ENCODE measurements around the gene TNFAIP8L2.

GRCh38 chr1:151133018-151133806, 23.2 kb upstream of the TNFAIP8L2 start:
- no peak for TF ChIP-seq CTCF (IDR thresholded peaks at IDR 0.05; ENCODE audit: extremely low read depth in 1 of 2, insufficient read depth in 1 of 2, low read depth in 1 of 2, low read length in 2 of 2)
- TF ChIP-seq POLR2A (IDR thresholded peaks at IDR 0.05; ENCODE audit: low read depth, low read length), result no peak
- TF ChIP-seq POLR2AphosphoS5 (IDR thresholded peaks at IDR 0.05; ENCODE audit: insufficient read depth, low read depth, low read length), result no peak
- no peak for TF ChIP-seq EZH2 (IDR thresholded peaks at IDR 0.05; ENCODE audit: borderline replicate concordance, low read depth, low read length, severe bottlenecking)
- no peak for TF ChIP-seq MAX (IDR thresholded peaks at IDR 0.05; ENCODE audit: insufficient read depth, insufficient read length)
